GM19328 (cell line): ENCODE measurements around the gene SORL1.
A peak's percentile ranks its signal among the peaks of the same experiment; 100 is the strongest.
"Not testable (repeated sequence)": the region's sequence is repeated elsewhere in the genome, so short reads cannot be mapped to it uniquely, and the experiment has no call there.

Experiments
- ATAC-seq: cut with Tn5 transposase; IDR thresholded peaks from one replicate; pipeline ENCODE4 v1.9.1; 2021; ENCODE audit warnings: mild to moderate bottlenecking, moderate library complexity; ENCODE audit not compliant: unreplicated experiment

SORL1 gene, protein sequence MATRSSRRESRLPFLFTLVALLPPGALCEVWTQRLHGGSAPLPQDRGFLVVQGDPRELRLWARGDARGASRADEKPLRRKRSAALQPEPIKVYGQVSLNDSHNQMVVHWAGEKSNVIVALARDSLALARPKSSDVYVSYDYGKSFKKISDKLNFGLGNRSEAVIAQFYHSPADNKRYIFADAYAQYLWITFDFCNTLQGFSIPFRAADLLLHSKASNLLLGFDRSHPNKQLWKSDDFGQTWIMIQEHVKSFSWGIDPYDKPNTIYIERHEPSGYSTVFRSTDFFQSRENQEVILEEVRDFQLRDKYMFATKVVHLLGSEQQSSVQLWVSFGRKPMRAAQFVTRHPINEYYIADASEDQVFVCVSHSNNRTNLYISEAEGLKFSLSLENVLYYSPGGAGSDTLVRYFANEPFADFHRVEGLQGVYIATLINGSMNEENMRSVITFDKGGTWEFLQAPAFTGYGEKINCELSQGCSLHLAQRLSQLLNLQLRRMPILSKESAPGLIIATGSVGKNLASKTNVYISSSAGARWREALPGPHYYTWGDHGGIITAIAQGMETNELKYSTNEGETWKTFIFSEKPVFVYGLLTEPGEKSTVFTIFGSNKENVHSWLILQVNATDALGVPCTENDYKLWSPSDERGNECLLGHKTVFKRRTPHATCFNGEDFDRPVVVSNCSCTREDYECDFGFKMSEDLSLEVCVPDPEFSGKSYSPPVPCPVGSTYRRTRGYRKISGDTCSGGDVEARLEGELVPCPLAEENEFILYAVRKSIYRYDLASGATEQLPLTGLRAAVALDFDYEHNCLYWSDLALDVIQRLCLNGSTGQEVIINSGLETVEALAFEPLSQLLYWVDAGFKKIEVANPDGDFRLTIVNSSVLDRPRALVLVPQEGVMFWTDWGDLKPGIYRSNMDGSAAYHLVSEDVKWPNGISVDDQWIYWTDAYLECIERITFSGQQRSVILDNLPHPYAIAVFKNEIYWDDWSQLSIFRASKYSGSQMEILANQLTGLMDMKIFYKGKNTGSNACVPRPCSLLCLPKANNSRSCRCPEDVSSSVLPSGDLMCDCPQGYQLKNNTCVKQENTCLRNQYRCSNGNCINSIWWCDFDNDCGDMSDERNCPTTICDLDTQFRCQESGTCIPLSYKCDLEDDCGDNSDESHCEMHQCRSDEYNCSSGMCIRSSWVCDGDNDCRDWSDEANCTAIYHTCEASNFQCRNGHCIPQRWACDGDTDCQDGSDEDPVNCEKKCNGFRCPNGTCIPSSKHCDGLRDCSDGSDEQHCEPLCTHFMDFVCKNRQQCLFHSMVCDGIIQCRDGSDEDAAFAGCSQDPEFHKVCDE (N-terminal part only)

DNA sequence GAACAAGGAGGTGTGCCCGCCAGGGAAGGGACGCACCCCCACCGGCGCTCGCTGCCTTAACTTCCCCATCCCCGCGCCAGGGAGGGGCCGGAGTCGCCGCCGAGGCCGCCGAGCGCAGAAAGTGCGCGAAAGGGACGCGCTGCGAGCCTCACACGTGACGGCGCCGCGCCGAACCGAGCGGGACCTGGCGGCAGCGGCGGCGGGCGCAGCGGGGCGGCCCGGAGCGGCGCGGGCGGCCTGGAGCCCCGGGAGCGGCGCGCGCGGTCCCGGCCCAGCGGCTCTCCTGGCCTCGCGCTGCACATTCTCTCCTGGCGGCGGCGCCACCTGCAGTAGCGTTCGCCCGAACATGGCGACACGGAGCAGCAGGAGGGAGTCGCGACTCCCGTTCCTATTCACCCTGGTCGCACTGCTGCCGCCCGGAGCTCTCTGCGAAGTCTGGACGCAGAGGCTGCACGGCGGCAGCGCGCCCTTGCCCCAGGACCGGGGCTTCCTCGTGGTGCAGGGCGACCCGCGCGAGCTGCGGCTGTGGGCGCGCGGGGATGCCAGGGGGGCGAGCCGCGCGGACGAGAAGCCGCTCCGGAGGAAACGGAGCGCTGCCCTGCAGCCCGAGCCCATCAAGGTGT, at the start of gene SORL1:
Gene SORL1 (plus strand): TSS at position 329 of the 623 bp plus-strand sequence. CDS start 18 bp downstream, at position 347.
- peak; percentile 47 for ATAC-seq

DNA sequence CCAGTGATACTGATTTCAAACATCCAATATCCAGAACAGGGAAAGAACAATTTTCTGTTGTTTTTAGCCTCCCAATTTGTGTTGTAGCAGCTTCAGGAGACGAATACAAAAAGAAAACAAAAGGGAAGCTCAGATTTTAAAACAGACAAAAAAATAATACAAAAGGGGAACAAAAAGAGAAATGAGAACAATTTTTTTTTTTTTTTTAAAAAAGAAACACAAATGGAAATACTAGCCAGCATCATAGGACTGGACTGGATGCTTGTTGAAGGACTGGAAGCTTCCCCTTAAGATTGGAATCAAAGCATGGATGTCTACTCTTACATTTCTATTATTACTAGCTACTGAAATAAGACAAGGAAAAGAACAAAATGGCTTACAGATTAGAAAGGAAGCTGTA, 46.5 kb upstream of the SORL1 start:
- no peak for ATAC-seq

DNA sequence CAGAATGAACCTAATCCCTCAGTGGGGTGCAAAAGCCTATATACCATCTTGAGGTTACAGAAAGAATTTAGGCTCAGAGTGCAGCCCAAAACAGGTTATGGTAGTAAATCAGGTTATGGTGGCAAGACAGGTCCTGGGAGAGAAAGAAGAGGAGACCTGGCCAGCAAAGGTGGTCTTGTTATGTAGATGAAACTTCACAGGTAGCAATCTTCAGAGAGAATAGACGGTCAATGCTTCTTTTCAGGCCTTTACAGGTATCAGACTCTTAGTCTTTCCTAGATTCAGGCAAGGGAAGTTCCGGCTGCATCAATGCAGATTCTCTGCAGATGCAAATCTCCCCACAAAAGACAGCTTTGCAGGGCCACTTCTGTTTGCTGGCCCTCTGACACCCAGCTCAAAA, 45.8 kb upstream of the SORL1 start:
- ATAC-seq = no peak

DNA sequence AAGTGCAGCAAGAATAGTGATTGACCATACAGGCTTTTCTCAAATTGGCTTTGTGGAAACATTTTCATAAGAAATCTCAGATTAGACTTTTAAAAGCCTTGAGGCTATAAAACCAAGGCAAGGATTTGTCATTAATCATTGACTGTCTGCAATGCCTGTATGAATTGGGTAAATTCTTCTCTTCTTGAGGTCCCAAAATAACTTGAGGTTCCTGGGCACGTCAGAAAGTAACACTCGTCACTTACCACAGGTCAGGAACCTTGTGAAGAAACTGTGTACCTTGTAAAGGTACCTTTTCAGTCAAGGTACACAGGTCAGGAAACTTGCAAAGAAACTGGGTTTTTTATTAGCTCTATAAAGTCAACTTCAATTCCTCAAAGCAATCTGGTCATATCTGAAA, 43.3 kb upstream of the SORL1 start:
- ATAC-seq = no peak

DNA sequence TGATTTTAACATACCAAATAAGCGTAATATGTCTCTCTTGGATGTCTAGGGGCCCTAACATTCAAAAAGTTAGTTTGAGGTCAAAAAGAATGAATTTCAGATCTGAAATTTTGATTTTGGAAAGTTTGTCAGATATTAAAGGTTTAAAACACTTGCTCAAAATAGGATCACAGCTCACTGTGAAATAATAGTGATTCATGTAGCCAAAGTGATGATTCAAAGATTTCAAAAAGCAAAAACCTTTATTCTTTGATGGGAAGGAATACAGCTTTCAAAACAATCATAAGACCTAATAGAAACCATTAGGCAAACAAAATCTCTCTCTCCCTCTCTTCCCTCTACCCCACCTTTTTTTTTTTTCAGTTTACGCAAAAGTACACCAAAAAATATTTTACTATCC, 42.1 kb upstream of the SORL1 start:
- ATAC-seq = not testable (repeated sequence)

DNA sequence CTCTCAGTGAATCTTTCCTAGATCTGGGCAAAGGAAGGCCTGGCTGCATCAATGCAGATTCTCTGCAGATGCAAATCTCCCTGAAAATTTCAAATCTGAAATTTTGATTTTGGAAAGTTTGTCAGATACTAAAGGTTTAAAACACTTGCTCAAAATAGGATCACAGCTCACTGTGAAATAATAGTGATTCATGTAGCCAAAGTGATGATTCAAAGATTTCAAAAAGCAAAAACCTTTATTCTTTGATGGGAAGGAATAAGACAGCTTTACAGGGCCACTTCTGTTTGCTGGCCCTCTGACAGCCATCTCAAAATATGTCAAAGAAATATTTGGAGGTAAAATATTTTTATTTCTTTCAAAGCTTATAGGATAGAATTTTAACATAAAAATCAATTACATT, 40.8 kb upstream of the SORL1 start:
- not testable (repeated sequence) for ATAC-seq

- no peak for ATAC-seq
Measured at GRCh38 chr11:121412000-121412587, 40.0 kb upstream of the SORL1 start.

GRCh38 chr11:121412711-121413415, 39.3 kb upstream of the SORL1 start:
- ATAC-seq = no peak

DNA sequence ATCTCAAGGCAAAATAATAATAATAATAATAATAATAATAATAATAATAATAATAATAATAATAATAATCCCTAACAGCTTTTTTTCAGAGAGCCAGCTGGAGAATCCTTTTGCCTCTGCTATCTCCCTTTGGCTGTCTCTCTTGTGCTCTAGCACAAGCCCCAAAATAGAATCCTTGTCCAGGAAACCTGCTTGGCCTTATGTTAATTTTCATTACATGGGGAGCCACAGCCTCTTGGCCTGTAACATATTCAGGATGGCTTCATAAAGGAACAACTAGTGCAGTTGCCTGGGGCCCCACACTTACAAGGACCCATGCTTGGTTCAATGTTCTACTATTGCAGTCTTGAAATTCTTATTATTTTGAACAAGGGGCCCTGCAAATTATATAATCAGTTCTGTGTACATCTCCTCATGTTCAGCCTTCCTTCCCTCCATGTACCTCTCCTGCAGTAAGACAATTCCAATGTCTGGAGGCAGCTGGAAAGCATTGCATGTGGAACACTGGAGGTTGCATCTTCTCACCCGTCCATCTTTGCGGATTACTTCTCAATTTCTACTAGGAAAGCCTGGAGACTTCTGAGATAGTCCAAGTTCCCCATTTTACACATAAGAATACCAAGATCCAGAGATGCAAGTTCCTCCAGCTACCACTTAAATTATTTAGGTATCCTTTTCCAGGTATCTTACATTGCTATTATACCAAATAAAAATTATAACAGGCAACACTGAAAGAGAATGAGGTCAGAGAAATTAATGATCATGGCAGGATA, 37.8 kb upstream of the SORL1 start:
- ATAC-seq = no peak

DNA sequence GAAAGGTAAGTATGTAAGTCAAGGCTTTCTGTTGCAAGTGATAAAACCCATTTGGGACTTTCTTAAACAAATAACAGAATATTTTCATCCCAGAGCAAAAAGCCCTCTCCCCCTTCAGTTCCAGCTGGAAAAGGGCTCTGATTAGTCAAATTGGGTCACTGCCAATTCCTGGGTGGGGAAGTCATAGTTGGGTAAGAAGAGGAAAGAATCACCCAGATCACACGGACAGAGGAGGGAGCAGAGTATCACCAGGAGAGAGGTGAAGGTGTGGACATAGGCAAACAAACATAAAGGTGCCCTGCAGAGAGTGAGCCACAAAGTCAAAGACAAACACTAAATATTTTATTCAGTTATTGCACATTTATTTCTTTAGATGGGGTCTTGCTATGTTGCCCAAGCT, 36.3 kb upstream of the SORL1 start:
- no peak for ATAC-seq

DNA sequence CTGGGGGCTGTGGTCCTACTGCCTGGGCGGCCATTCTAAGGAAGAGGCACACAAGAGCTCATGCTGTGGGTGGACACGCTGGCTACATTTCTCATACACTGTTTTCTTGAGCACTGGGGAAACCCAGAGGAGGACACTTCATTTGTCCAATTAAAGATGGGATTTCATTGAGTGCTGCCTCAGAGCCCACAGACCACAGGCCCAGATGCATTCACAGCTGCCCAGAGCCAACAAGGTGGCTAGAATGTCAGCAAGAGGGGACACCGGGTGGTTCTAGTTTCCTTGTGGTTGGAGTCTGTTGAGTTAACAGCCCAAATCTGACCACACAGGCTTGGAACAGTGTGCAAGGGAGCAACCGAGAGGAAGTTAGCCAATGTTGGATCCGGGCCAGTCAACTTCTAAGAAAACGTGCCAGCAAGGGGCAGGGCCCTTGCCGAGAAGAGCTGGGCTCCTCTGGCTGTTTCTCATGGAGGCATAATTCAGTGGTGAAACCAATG, 35.0 kb upstream of the SORL1 start:
- peak; percentile 48 for ATAC-seq

DNA sequence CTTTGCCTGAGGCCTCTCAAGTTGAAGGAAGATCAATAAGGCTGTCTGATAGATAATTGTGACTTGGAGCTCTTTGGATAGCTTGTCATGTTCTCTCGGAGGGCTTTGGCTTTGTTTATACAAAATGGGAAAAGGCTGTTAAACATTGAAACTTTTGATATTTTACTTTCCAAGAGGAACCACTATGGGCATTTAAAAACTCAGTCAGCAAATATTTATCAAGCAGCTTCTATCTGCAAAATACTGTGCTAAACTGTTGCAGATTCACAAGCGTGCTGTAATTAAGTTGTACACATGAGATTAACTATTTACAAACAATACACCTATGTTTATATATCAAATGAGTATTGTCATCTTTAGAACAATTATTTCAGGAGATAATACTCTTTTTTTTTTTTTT, 34.5 kb upstream of the SORL1 start:
- ATAC-seq = no peak

GRCh38 chr11:121418625-121419114, 33.4 kb upstream of the SORL1 start:
- ATAC-seq = no peak

- no peak for ATAC-seq
Measured at GRCh38 chr11:121419836-121420235, 32.3 kb upstream of the SORL1 start.

DNA sequence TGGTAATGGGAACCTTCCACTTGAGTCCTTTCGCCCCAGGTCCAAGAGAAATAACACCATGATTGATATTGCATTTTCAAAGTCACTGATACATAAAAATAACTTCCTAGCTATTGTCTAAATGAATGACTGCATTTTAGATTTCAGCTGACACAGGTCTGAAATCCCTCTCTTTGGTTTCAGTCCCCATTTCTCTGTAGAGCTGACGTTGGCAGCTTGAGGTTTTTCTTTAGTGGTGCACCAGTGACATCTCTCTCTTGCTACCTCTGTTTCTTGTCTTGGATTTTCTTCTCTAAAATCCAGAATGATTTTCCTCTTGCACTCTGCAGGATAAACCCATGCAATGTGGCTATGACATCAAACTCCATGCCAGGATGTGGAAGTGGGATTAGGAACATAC, 31.7 kb upstream of the SORL1 start:
- no peak for ATAC-seq

DNA sequence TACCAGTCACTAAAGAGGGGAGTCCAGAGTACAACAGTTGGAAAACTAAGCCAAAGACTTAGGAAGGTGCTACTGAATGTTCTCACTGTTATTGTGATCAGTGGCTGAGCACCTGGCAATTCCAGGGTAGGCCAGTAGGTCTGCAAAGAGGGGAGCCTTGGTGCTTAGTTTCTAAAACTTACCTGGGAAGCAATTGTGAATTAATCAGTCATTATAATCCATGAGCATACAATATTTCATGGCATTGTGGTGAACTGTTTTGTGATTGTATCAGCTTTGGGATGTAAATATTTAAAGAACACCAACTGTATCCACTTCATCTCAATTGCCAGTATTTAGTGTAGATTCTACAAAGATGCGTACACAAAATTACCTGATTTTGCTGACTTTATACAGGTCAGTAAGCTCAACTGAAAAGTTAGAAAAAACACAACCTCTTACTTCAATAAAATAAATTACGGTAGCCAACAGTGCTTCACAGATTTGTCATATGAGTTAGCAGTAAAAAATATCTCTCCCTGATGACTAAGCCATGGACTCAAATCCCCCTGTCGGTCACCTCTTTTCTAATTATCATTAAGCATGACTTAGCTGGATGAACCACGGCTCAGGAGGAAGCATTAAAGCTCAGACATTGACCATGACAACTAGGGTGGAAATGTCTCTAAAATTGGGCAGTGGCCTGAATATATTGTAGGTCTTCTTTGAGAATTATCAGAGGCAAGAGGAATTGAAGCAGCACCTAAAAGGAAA, 30.8 kb upstream of the SORL1 start:
- ATAC-seq = no peak

DNA sequence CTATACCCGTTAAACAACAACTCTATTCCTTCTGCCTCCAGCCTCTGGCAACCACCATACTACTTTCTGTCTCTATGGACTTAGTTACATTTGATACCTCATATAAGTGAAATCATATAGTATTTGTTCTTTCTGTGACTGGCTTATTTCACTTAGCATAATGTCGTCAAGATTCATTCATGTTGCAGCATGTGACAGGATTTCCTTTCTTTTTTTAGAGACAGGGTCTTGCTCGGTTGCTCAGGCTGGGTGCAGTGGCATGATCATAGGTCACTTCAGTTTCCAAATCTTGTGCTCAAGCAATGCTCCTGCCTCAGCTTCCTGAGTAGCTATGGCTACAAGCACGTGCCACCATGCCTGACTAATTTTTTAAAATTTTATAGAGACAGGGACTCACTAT, 29.4 kb upstream of the SORL1 start:
- no peak for ATAC-seq

- no peak for ATAC-seq
Measured at GRCh38 chr11:121425828-121426227, 26.3 kb upstream of the SORL1 start.
